NCI-H82 treated with DMSO at 0.1 percent for 48 hours (cell line): Measurements from ENCODE around the gene FBXO4.

Source experiments
- DNase-seq: peaks from one replicate; lab custom pipeline; 2025; ENCODE audit not compliant: unreplicated experiment; lab: John Stamatoyannopoulos, UW

FBXO4 gene

GRCh38 chr5:41924872-41925554 lies at the start of gene FBXO4:
TSS of gene FBXO4 (plus strand) at chr5:41925281. CDS start at chr5:41925310, 29 bp downstream.
- peak; percentile 9 for DNase-seq

- DNase-seq, result no peak
Observed at GRCh38 chr5:41876678-41877077, 48.4 kb upstream of the FBXO4 start.

GRCh38 chr5:41877408-41877807 lies 47.7 kb upstream of the FBXO4 start:
- DNase-seq, result no peak

GRCh38 chr5:41878173-41878572 lies 46.9 kb upstream of the FBXO4 start:
- no peak for DNase-seq

- DNase-seq, result no peak
Observed at GRCh38 chr5:41878643-41879478, 46.2 kb upstream of the FBXO4 start.

GRCh38 chr5:41882765-41883164 lies 42.3 kb upstream of the FBXO4 start:
- no peak for DNase-seq

GRCh38 chr5:41883243-41883642 lies 41.8 kb upstream of the FBXO4 start:
- no peak for DNase-seq

GRCh38 chr5:41883936-41884335 lies 41.1 kb upstream of the FBXO4 start:
- DNase-seq, result no peak

GRCh38 chr5:41885286-41885685 lies 39.8 kb upstream of the FBXO4 start:
- DNase-seq, result no peak

- DNase-seq, result no peak
Observed at GRCh38 chr5:41891066-41891707, 33.9 kb upstream of the FBXO4 start.

- no peak for DNase-seq
Observed at GRCh38 chr5:41892031-41892430, 33.0 kb upstream of the FBXO4 start.

GRCh38 chr5:41893074-41893851 lies 31.8 kb upstream of the FBXO4 start:
- no peak for DNase-seq

GRCh38 chr5:41896230-41896629 lies 28.9 kb upstream of the FBXO4 start:
- DNase-seq, result no peak

GRCh38 chr5:41903382-41903891 lies 21.6 kb upstream of the FBXO4 start:
- DNase-seq, result no peak

GRCh38 chr5:41903892-41904799 lies 20.9 kb upstream of the FBXO4 start, which contains the start of gene RIMOC1:
TSS of gene RIMOC1 (plus strand) at chr5:41904344. CDS start at chr5:41904368, 24 bp downstream.
- peak; percentile 93 for DNase-seq

GRCh38 chr5:41906151-41906550 lies 18.9 kb upstream of the FBXO4 start:
- no peak for DNase-seq

GRCh38 chr5:41908374-41909079 lies 16.6 kb upstream of the FBXO4 start:
- DNase-seq, result no peak

GRCh38 chr5:41918105-41918504 lies 7.0 kb upstream of the FBXO4 start:
- no peak for DNase-seq

GRCh38 chr5:41921166-41921565 lies 3.9 kb upstream of the FBXO4 start:
- DNase-seq, result no peak
